Esophagus muscularis mucosa (tissue), 4 donors: ENCODE results near the gene AGBL1. TPM values are rescaled to one million over a fixed set of nuclear protein-coding genes. Genes with fewer than 3 reads are reported as not detected.

Experiments used
- DNase-seq: peaks from one replicate; pipeline ENCODE4 v3.0.0-alpha.2; 2017; ENCODE audit errors: extremely low spot score
- H3K27ac ChIP-seq, 4 donors: fragments of 200-600 bp; sonication (generic); replicated peaks in 1 of 4; 1 replicate in 3 of 4; 2 replicates in 1 of 4; pipeline ENCODE4 v1.5.1; 2016 to 2019; ENCODE audit warnings: mild to moderate bottlenecking in 1 of 4
- H3K27me3 ChIP-seq, 4 donors: fragments of 200-600 bp; sonication (generic); one replicate each; pipeline versions ENCODE4 v1.5.1 to v1.6.0; 2016 to 2019
- H3K36me3 ChIP-seq, 4 donors: fragments of 200-600 bp; sonication (generic); one replicate each; pipeline ENCODE4 v1.5.1; 2016 to 2019
- H3K4me1 ChIP-seq, 4 donors: fragments of 200-600 bp; sonication (generic); one replicate each; pipeline ENCODE4 v1.5.1; 2016 to 2019
- H3K4me3 ChIP-seq, 4 donors: fragments of 200-600 bp; sonication (generic); 1 replicate in 2 of 4; 2 replicates in 2 of 4; pipeline ENCODE4 v1.5.1; 2016 to 2019; ENCODE audit warnings: mild to moderate bottlenecking in 4 of 4, moderate library complexity in 1 of 4
- H3K9me3 ChIP-seq, 4 donors: fragments of 200-600 bp; sonication (generic); 1 replicate in 3 of 4; 2 replicates in 1 of 4; pipeline ENCODE4 v1.5.1; 2016 to 2019
- CTCF ChIP-seq, 3 experiments: fragments of 200-600 bp in 2 of 3; fragments of 450-650 bp in 1 of 3; sonication (generic) in 2 of 3; IDR thresholded peaks; one replicate each; pipeline ENCODE4 v1.5.1; 2017 to 2019; ENCODE audit warnings: antibody characterized with exemption in 3 of 3, mild to moderate bottlenecking in 2 of 3, moderate library complexity in 1 of 3
- EP300 ChIP-seq: sonication (generic); formaldehyde crosslinking; IDR thresholded peaks from one replicate; pipeline ENCODE4 v1.6.1; 2017; ENCODE audit warnings: antibody characterized with exemption
- POLR2A ChIP-seq: fragments of 450-650 bp; IDR thresholded peaks from one replicate; pipeline ENCODE4 v1.6.1; 2017; ENCODE audit warnings: antibody characterized with exemption, moderate library complexity, mild to moderate bottlenecking, low read depth
- POLR2AphosphoS5 ChIP-seq, 2 donors: sonication (generic); formaldehyde crosslinking; IDR thresholded peaks; one replicate each; pipeline ENCODE4 v1.6.1; 2017; ENCODE audit warnings: antibody characterized with exemption in 2 of 2
- WGBS: methylation state at CpG from one replicate; pipeline ENCODE4 v1.1.5; 2018; 5-methylcytosine and 5-hydroxymethylcytosine counted together
- intact Hi-C: fragments of 100-400 bp; cut with DNase I; formaldehyde crosslinking; loops from one replicate; pipeline ENCODE4 v1.15.1; 2023
- total RNA-seq, 4 donors: library from RNA; depleted of rRNA; stranded (reverse); fragments of >200 nt; gene quantifications; one replicate each; pipeline versions ENCODE4 v1.1.0 to v1.2.1, GENCODE V29; 2016

Gene AGBL1
- total RNA-seq, 4 donors from 2014 or later = 0.06 TPM; not detected in 3

GRCh38 chr15:86082619-86083380, 3.1 kb downstream of the AGBL1 start:
- intact Hi-C loops = no loop called here

GRCh38 chr15:86087808-86088207, 8.1 kb downstream of the AGBL1 start:
- no peak for TF ChIP-seq POLR2AphosphoS5 (IDR thresholded peaks at IDR 0.05)
- no peak for TF ChIP-seq POLR2A
- TF ChIP-seq EP300 = no peak
- TF ChIP-seq CTCF (IDR thresholded peaks at IDR 0.05) = no peak
- no peaks in the 10 kb centered on the region for H3K9me3 ChIP-seq
- no peaks in the 10 kb centered on the region for H3K27me3 ChIP-seq
- H3K4me3 ChIP-seq = no peak overlapping the region
- peaks cover 0 to 6% (median under 1%) of the 10 kb centered on the region in 4 donors for H3K4me1 ChIP-seq
- intact Hi-C loops = no loop called here
- no peak for DNase-seq
- no peak overlapping the region for H3K27ac ChIP-seq
- no peaks in the 10 kb centered on the region for H3K36me3 ChIP-seq

More at GRCh38 chr15:86082619-86083380, 3.1 kb downstream of the AGBL1 start:
- TF ChIP-seq POLR2AphosphoS5 (IDR thresholded peaks at IDR 0.05) (no peak), CTCF (IDR thresholded peaks at IDR 0.05) (no peak), EP300 (no peak), POLR2A (no peak)
- no peak overlapping the region for H3K4me3 ChIP-seq
- no peaks in the 10 kb centered on the region for H3K36me3 ChIP-seq
- DNase-seq = peak; percentile 90
- H3K9me3 ChIP-seq = no peaks in the 10 kb centered on the region
- peaks cover 0 to 20% (median 0%) of the 10 kb centered on the region in 4 donors for H3K27me3 ChIP-seq
- H3K27ac ChIP-seq = no peak overlapping the region
- WGBS = 38% methylated on average over 13 of the region's 13 CpGs
- H3K4me1 ChIP-seq = peaks cover 0 to 10% (median 3%) of the 10 kb centered on the region in 4 donors

- Histone ChIP-seq H3K9me3 (no peaks in the 10 kb centered on the region), H3K4me1 (no peaks in the 10 kb centered on the region), H3K4me3 (no peak overlapping the region), H3K27me3 (no peaks in the 10 kb centered on the region), H3K27ac (no peak overlapping the region), H3K36me3 (no peaks in the 10 kb centered on the region)
- 55% methylated on average over 4 of the region's 4 CpGs for WGBS
- no peak for TF ChIP-seq POLR2A
- no peak for TF ChIP-seq EP300
- no peak for TF ChIP-seq POLR2AphosphoS5 (IDR thresholded peaks at IDR 0.05)
- no peak for TF ChIP-seq CTCF (IDR thresholded peaks at IDR 0.05)
- intact Hi-C loops = no loop called here
- no peak for DNase-seq
Observed at GRCh38 chr15:86089422-86089821, 9.8 kb downstream of the AGBL1 start.

GRCh38 chr15:86101818-86102217, 22.1 kb downstream of the AGBL1 start:
- intact Hi-C loops = no loop called here
- WGBS = 94% methylated on average over 5 of the region's 5 CpGs
- TF ChIP-seq POLR2AphosphoS5 (IDR thresholded peaks at IDR 0.05) (no peak), CTCF (IDR thresholded peaks at IDR 0.05) (no peak), EP300 (no peak), POLR2A (no peak)
- no peaks in the 10 kb centered on the region for H3K36me3 ChIP-seq
- H3K9me3 ChIP-seq = peaks cover 0 to 19% (median 11%) of the 10 kb centered on the region in 4 donors
- H3K27me3 ChIP-seq = peaks cover 0 to 6% (median 0%) of the 10 kb centered on the region in 4 donors
- no peaks in the 10 kb centered on the region for H3K4me1 ChIP-seq
- no peak overlapping the region for H3K27ac ChIP-seq
- no peak overlapping the region for H3K4me3 ChIP-seq
- DNase-seq = no peak

- intact Hi-C loops = no loop called here
- Histone ChIP-seq H3K27me3 (peaks cover 0 to 6% (median 0%) of the 10 kb centered on the region in 4 donors), H3K4me3 (no peak overlapping the region), H3K36me3 (no peaks in the 10 kb centered on the region), H3K27ac (no peak overlapping the region), H3K9me3 (peaks cover 0 to 19% (median 11%) of the 10 kb centered on the region in 4 donors), H3K4me1 (no peaks in the 10 kb centered on the region)
- no peak for DNase-seq
- 89% methylated on average over 2 of the region's 2 CpGs for WGBS
- no peak for TF ChIP-seq EP300
- no peak for TF ChIP-seq POLR2AphosphoS5 (IDR thresholded peaks at IDR 0.05)
- TF ChIP-seq POLR2A = no peak
- no peak for TF ChIP-seq CTCF (IDR thresholded peaks at IDR 0.05)
Observed at GRCh38 chr15:86103825-86104224, 24.2 kb downstream of the AGBL1 start.
